ENCODE measurements around the gene ZIC2.
A peak's percentile ranks its signal among the peaks of the same experiment; 100 is the strongest.

Gene ZIC2

DNA sequence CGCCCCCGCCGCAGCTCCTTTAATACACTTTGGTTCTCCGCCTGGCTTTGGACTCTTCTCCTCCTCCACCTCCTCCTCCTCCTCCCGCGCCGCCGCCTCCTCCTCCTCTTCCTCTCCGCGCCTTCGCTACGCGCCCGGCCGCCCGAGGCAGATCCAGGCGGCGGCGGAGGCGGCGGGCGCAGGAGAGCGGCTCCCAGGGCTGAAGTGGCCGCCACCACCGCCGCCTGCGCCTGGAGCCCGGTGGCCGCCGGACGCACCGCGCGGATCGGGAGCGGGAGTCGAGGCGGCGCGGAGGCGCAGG lies at the start of gene ZIC2:
TSS of gene ZIC2 (plus strand) at position 50 of the 301 bp plus-strand sequence. CDS start 281 bp downstream, outside the sequence.
- peak within 1 kb of the TSS; percentile 48 for H3K4me3 ChIP-seq (ENCODE audit: low read depth, low read length)
- TF ChIP-seq, protein P1, sequence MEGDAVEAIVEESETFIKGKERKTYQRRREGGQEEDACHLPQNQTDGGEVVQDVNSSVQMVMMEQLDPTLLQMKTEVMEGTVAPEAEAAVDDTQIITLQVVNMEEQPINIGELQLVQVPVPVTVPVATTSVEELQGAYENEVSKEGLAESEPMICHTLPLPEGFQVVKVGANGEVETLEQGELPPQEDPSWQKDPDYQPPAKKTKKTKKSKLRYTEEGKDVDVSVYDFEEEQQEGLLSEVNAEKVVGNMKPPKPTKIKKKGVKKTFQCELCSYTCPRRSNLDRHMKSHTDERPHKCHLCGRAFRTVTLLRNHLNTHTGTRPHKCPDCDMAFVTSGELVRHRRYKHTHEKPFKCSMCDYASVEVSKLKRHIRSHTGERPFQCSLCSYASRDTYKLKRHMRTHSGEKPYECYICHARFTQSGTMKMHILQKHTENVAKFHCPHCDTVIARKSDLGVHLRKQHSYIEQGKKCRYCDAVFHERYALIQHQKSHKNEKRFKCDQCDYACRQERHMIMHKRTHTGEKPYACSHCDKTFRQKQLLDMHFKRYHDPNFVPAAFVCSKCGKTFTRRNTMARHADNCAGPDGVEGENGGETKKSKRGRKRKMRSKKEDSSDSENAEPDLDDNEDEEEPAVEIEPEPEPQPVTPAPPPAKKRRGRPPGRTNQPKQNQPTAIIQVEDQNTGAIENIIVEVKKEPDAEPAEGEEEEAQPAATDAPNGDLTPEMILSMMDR (IDR thresholded peaks at IDR 0.05; ENCODE audit: low read depth, low read length): no peak

DNA sequence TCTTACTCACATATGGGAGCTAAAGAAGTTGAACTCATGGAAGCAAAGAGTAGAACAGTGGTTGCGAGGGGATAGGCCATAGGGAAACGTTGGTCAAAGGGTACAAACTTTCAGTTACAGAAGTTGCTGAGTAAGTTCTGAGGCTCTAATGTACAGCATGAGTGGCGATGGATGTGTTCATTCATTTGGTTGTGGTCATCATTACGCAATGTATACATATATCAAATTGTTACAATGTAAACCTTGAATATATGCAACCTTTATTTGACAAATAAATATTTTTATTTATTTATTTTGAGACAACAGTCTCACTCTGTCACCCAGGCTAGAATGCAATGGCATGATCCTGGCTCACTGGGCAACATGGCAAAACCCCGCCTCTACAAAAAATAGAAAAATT lies 48.7 kb upstream of the ZIC2 start:
- TF ChIP-seq, protein P1 (IDR thresholded peaks at IDR 0.05; ENCODE audit: low read depth, low read length): no peak

DNA sequence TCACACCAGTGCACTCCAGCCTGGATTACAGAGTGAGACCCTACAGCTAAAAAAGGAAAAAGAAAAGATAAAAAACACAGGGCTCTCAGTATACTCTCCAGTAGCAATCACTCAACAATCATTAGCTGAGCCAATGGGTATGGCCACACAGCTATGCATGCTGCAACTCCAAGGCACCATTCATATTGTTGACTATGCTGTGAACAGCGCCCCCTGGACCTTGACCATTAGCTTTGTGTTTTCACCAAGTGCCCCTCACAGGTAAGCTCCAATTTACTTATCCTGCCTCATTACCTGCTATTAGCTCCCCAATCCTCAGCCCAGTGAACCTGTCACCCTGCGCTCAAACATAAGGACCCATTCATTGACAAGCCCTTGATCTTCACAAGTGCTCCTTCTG lies 45.8 kb upstream of the ZIC2 start:
- TF ChIP-seq, protein P1 (IDR thresholded peaks at IDR 0.05; ENCODE audit: low read depth, low read length): no peak

More for the DNA sequence above, 48.7 kb upstream of the ZIC2 start:
- no peak overlapping the region for H3K4me3 ChIP-seq (ENCODE audit: low read depth, low read length)

DNA sequence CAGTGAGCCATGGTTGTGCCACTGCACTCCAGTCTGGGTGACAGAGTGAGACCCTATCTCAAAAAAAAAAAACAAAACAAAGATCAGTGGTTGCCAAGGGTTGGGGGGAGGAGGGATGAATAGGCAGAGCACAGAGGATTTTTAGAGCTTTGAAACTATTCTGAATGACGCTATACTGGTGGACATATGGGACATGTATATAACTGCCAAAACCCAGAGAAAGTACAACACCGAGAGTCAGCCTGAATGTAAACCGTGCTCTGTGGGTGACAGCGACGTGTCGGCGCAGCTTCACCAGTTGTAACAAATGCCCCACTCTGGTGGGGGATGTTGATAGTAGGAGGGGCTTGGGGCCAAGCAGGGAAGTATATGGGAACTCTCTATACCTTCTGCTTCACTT lies 42.9 kb upstream of the ZIC2 start:
- TF ChIP-seq, protein P1 (IDR thresholded peaks at IDR 0.05; ENCODE audit: low read depth, low read length): no peak

More for the DNA sequence above, 45.8 kb upstream of the ZIC2 start:
- H3K4me3 ChIP-seq (ENCODE audit: low read depth, low read length): no peak overlapping the region

DNA sequence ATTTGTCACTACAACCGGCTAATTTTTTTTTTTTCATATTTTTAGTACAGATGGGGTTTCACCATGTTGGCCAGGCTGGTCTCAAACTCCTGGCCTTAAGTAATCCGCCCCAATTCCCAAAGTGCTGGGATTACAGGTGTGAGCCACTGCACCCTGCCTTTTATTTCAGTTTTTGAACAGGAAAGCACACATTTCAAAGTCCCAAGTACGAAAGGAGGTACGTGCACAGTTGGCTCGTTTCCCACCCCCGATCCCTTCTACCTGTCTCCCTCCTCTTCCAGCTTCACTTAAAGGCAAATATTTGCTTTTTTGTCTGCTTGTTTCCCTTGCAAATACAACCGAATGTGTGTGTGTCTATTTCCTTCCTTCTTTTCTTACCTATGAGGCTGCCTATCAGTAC lies 40.5 kb upstream of the ZIC2 start:
- TF ChIP-seq, protein P1 (IDR thresholded peaks at IDR 0.05; ENCODE audit: low read depth, low read length): no peak
- H3K4me3 ChIP-seq (ENCODE audit: low read depth, low read length): no peak overlapping the region

More for the DNA sequence above, 42.9 kb upstream of the ZIC2 start:
- H3K4me3 ChIP-seq (ENCODE audit: low read depth, low read length): no peak overlapping the region

DNA sequence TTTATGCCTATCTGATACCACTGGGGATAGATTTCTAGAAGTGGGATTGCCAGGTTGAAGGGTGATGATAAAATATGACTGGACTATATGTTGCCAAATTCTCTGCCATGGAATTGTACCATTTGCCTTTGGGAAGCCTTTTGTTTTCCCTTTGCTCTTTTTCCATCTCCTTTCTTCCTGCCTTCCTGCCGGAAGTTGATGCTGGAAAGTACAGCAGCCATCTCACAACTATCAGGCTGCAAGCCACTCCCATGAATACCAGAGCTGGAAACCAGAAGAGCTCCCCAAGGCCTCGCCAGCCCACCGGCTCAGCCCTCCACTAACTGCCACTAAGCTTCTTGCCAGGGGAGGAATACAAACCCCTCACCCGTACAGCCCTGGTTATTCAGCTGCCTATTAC lies 39.7 kb upstream of the ZIC2 start:
- H3K4me3 ChIP-seq (ENCODE audit: low read depth, low read length): no peak overlapping the region
- TF ChIP-seq, protein P1 (IDR thresholded peaks at IDR 0.05; ENCODE audit: low read depth, low read length): no peak

DNA sequence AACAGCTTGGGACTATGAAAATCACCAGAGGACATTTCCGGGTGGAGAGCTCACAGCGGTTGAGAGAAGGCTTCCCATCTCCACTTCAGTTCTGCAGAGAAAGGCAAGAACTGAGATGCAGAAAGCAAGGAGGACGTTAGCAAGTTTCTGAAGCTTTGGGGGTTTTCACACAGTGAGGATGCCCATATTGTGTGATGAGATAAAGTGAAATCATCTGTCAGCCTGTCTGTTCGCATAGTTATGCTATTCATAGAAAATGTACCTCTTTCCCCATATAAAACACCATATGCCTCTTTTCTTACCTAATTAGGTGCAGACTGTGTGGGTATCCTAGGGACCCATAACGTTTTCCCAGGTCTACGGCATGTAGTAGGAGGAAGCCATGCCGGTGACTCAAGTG lies 37.5 kb upstream of the ZIC2 start:
- no peak overlapping the region for H3K4me3 ChIP-seq (ENCODE audit: low read depth, low read length)
- TF ChIP-seq, protein P1 (IDR thresholded peaks at IDR 0.05; ENCODE audit: low read depth, low read length): no peak
